IMR-90 (cell line): ENCODE results near the gene PLCB4. TPM values are rescaled to one million over a fixed set of nuclear protein-coding genes. Genes with fewer than 3 reads are reported as not detected.

Experiments
- ATAC-seq: fragments of 200-7000 bp; cut with Tn5 transposase; 2 replicates; pipeline ENCODE4 v1.9.1; 2020; ENCODE audit warnings: low read depth, mild to moderate bottlenecking, moderate library complexity
- BruUV-seq: library from RNA; stranded (reverse); fragments of 400-500 nt; replicated peaks from 2 replicates; lab custom pipeline; 2021; lab: Mats Ljungman, UMichigan
- CTCF ChIA-PET: fragments of 300-600 bp; formaldehyde crosslinking; extraction: SDS; loops from one replicate; lab custom pipeline; 2021; ENCODE audit warnings: antibody characterized with exemption; lab: Yijun Ruan, JAX
- POLR2A ChIA-PET: fragments of 300-600 bp; sonication (Branson Sonifier 250); formaldehyde crosslinking; loops from one replicate; lab custom pipeline; 2022; ENCODE audit warnings: antibody characterized with exemption; ENCODE audit not compliant: unreplicated experiment; lab: Charles Lee
- DNase-seq: peaks from one replicate; pipeline ENCODE4 v3.0.0; 2013
- H2AFZ ChIP-seq: replicated peaks from 2 replicates; pipeline ENCODE3; 2013; ENCODE audit warnings: low read length, mild to moderate bottlenecking; ENCODE audit not compliant: poor library complexity
- H2AK5ac ChIP-seq: 2 replicates; pipeline ENCODE4 v1.6.1; 2013; ENCODE audit warnings: low read depth, low read length, inconsistent platforms
- H2AK9ac ChIP-seq: replicated peaks from 2 replicates; pipeline ENCODE3; 2013; ENCODE audit warnings: mild to moderate bottlenecking, low read depth, low read length, moderate library complexity; ENCODE audit not compliant: poor library complexity
- H2BK120ac ChIP-seq: 2 replicates; pipeline ENCODE4 v1.6.1; 2013; ENCODE audit warnings: low read depth, low read length, inconsistent platforms
- H2BK15ac ChIP-seq: 3 replicates; pipeline ENCODE4 v1.6.1; 2013; ENCODE audit warnings: low read depth, low read length, inconsistent platforms
- H2BK20ac ChIP-seq: 2 replicates; pipeline ENCODE4 v1.6.1; 2013; ENCODE audit warnings: low read depth, mild to moderate bottlenecking, inconsistent platforms, low read length, moderate library complexity
- H2BK5ac ChIP-seq: 2 replicates; pipeline ENCODE4 v1.6.1; 2013; ENCODE audit warnings: mild to moderate bottlenecking, low read depth, low read length, inconsistent platforms; ENCODE audit not compliant: poor library complexity, severe bottlenecking
- H3K14ac ChIP-seq: replicated peaks from 2 replicates; pipeline ENCODE4 v1.6.1; 2013; ENCODE audit warnings: low read depth, low read length, inconsistent platforms
- H3K18ac ChIP-seq: 2 replicates; pipeline ENCODE4 v1.6.1; 2013; ENCODE audit warnings: low read depth, low read length, control low read depth
- H3K23ac ChIP-seq: 2 replicates; pipeline ENCODE4 v1.6.1; 2013; ENCODE audit warnings: low read depth, low read length, inconsistent platforms
- H3K27ac ChIP-seq: 2 replicates; pipeline ENCODE4 v1.5.1; 2013; ENCODE audit warnings: mild to moderate bottlenecking, control low read depth, low read length; ENCODE audit not compliant: insufficient read depth
- H3K27me3 ChIP-seq: 2 replicates; pipeline ENCODE4 v1.6.1; 2013; ENCODE audit warnings: low read length; ENCODE audit not compliant: control insufficient read depth, insufficient read depth
- H3K36me3 ChIP-seq: 2 replicates; pipeline ENCODE4 v1.6.1; 2013; ENCODE audit warnings: low read length, mixed read lengths; ENCODE audit not compliant: control insufficient read depth, insufficient read depth
- H3K4ac ChIP-seq: 2 replicates; pipeline ENCODE4 v1.6.1; 2013; ENCODE audit warnings: low read depth, low read length, inconsistent platforms
- H3K4me1 ChIP-seq: 2 replicates; pipeline ENCODE4 v1.6.1; 2013; ENCODE audit warnings: low read length, mixed read lengths; ENCODE audit not compliant: control insufficient read depth, insufficient read depth
- H3K4me2 ChIP-seq: 2 replicates; pipeline ENCODE4 v1.6.1; 2013; ENCODE audit warnings: low read depth, mild to moderate bottlenecking, control low read depth, low read length, moderate library complexity
- H3K4me3 ChIP-seq: 2 replicates; pipeline ENCODE4 v1.5.1; 2013; ENCODE audit warnings: low read depth, mild to moderate bottlenecking, control low read depth, low read length, moderate library complexity; ENCODE audit not compliant: insufficient read depth
- H3K56ac ChIP-seq: 2 replicates; pipeline ENCODE4 v1.6.1; 2013; ENCODE audit warnings: low read length, inconsistent platforms; ENCODE audit not compliant: insufficient read depth; ENCODE audit errors: extremely low read depth
- H3K79me1 ChIP-seq, 2 experiments: 2 replicates each; pipeline ENCODE4 v1.6.1; 2013; ENCODE audit warnings: low read length in 2 of 2, inconsistent platforms in 1 of 2, low read depth in 1 of 2
- H3K9ac ChIP-seq: 2 replicates; pipeline ENCODE4 v1.6.1; 2013; ENCODE audit warnings: low read depth, low read length, control low read depth
- H3K9me1 ChIP-seq: 2 replicates; pipeline ENCODE4 v1.6.1; 2013; ENCODE audit warnings: low read length, inconsistent platforms; ENCODE audit not compliant: insufficient read depth
- H3K9me3 ChIP-seq: 2 replicates; pipeline ENCODE4 v1.6.1; 2013; ENCODE audit warnings: low read length; ENCODE audit not compliant: control insufficient read depth, insufficient read depth
- H4K20me1 ChIP-seq: 2 replicates; pipeline ENCODE4 v1.6.1; 2013; ENCODE audit warnings: low read length, inconsistent platforms; ENCODE audit not compliant: insufficient read depth
- H4K5ac ChIP-seq: 2 replicates; pipeline ENCODE4 v1.6.1; 2013; ENCODE audit warnings: mild to moderate bottlenecking, low read depth, low read length, control low read depth
- H4K8ac ChIP-seq, 2 experiments: 2 replicates each; pipeline ENCODE4 v1.6.1; 2013; ENCODE audit warnings: low read depth in 2 of 2, low read length in 2 of 2, control low read depth in 1 of 2, inconsistent platforms in 1 of 2
- H4K91ac ChIP-seq: 2 replicates; pipeline ENCODE4 v1.6.1; 2013; ENCODE audit warnings: low read depth, low read length, inconsistent platforms; ENCODE audit not compliant: insufficient read depth
- MAZ ChIP-seq: IDR thresholded peaks from 2 replicates; pipeline ENCODE4 v1.6.1; 2012; ENCODE audit warnings: low read depth, mild to moderate bottlenecking, low read length, improper control_type of control experiment, moderate library complexity, borderline replicate concordance
- RAD21 ChIP-seq: IDR thresholded peaks from 2 replicates; pipeline ENCODE4 v1.6.1; 2012; ENCODE audit warnings: low read length, improper control_type of control experiment
- SMC3 ChIP-seq: fragments of 150-350 bp; IDR thresholded peaks from 2 replicates; pipeline ENCODE4 v1.6.1; 2016; ENCODE audit warnings: low read depth, mild to moderate bottlenecking, antibody characterized with exemption, low read length, moderate library complexity
- WGBS, 2 experiments: methylation state at CpG; one replicate each; pipeline versions ENCODE4 v1.1.5 to v1.1.7; 2013; ENCODE audit warnings: missing lambda C conversion rate in 2 of 2; ENCODE audit not compliant: insufficient read length in 1 of 2; ENCODE audit errors: extremely low coverage in 2 of 2; 5-methylcytosine and 5-hydroxymethylcytosine counted together
- dilution Hi-C: fragments of 300-500 bp; cut with HindIII; formaldehyde crosslinking; loops from one replicate; pipeline ENCODE4 v1.14.3; 2018; ENCODE audit warnings: low sequenced_read_pairs; ENCODE audit not compliant: unreplicated experiment
- in situ Hi-C: fragments of 300-500 bp; cut with MboI; formaldehyde crosslinking; loops from 3 replicates; pipeline ENCODE4 v1.14.3; 2019; ENCODE audit warnings: low sequenced_read_pairs, inconsistent platforms, mixed read lengths
- intact Hi-C: fragments of 100-400 bp; cut with micrococcal nuclease; formaldehyde crosslinking; loops from 2 replicates; pipeline ENCODE4 v1.10.0; 2022
- polyA plus RNA-seq, 3 experiments: library from polyadenylated mRNA; depleted of rRNA; stranded (reverse); fragments of >200 nt; gene quantifications; 2 replicates each; pipeline ENCODE4 v1.2.3, GENCODE V29; 2012; ENCODE audit warnings: low replicate concordance in 1 of 3
- total RNA-seq: library from RNA; depleted of rRNA; stranded (reverse); fragments of >200 nt; gene quantifications from 2 replicates; pipeline ENCODE4 v1.2.3, GENCODE V29; 2012

Gene PLCB4
- total and polyA plus RNA-seq, 2 of the 4 experiments (the other 2 are of a cell fraction) = 12.5 to 24.0 TPM

DNA sequence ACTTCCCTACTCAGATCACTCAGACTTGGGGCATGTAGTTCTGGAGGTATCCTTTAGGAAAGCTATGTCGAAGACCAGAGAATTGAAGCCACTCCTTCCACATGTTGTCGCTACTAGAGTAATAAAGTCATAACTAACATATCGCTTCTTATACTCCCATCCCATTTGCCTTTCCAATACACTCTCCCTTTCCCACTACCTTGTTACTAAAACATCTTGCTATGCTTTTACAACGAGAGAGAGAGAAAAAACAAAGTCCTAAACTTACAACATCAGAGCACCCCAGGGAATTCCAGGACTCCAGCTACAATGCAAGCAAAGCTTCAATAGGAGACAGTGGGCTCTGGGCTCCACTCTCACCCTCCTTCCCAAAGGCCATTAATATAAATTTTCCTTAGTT lies 440.4 kb downstream of the PLCB4 start:
- Histone ChIP-seq H2AFZ (no peak overlapping the region), H3K14ac (no peak overlapping the region), H3K79me1 (no peaks in the 10 kb centered on the region), H3K4me1 (no peaks in the 10 kb centered on the region), H3K56ac (no peak overlapping the region), H4K20me1 (no peaks in the 10 kb centered on the region; the same call in 1 of the 2 replicates), H2BK5ac (no peak overlapping the region), H3K18ac (no peak overlapping the region), H3K9me1 (no peaks in the 10 kb centered on the region), H4K5ac (no peak overlapping the region), H2AK5ac (no peak overlapping the region), H3K4ac (no peak overlapping the region), H3K23ac (no peak overlapping the region), H4K8ac (no peak overlapping the region), H2BK15ac (no peak overlapping the region), H2BK120ac (no peak overlapping the region), H3K4me2 (no peak overlapping the region), H3K9ac (no peak overlapping the region), H3K4me3 (no peak overlapping the region), H3K27ac (no peak overlapping the region), H3K27me3 (peaks cover 63% of the 10 kb centered on the region), H4K91ac (no peak overlapping the region), H3K9me3 (peaks cover 5% of the 10 kb centered on the region; the same call in 1 of the 2 replicates), H3K36me3 (no peaks in the 10 kb centered on the region), H2AK9ac (no peak overlapping the region), H2BK20ac (no peak overlapping the region)
- dilution Hi-C loops (no loop called here), intact Hi-C loops (no loop called here), in situ Hi-C loops (no loop called here)
- DNase-seq (no peak), ATAC-seq (no peak)
- ChIA-PET CTCF (no interaction called here), POLR2A (no interaction called here)
- no TSS peak for BruUV-seq
- TF ChIP-seq SMC3 (no peak), RAD21 (no peak), MAZ (no peak)
- WGBS, 2 experiments = 20 to 100% methylated on average over 1 of the region's 4 CpGs
